Prostate gland (tissue), 2 donors: ENCODE measurements around the gene APOF. TPM values are rescaled to one million over a fixed set of nuclear protein-coding genes. Genes with fewer than 3 reads are reported as not detected.

Experiments used
- DNase-seq: peaks from one replicate; pipeline ENCODE4 v3.0.0-alpha.2; 2019; ENCODE audit warnings: low spot score
- H3K27ac ChIP-seq, 2 donors: fragments of 200-600 bp; sonication (generic); 2 replicates each; pipeline ENCODE4 v1.5.1; 2017 to 2019
- H3K27me3 ChIP-seq: fragments of 200-600 bp; sonication (generic); replicated peaks from 2 replicates; pipeline ENCODE4 v1.5.1; 2019; ENCODE audit not compliant: insufficient read depth
- H3K36me3 ChIP-seq, 2 donors: fragments of 200-600 bp; sonication (generic); 1 replicate in 1 of 2; 2 replicates in 1 of 2; pipeline versions ENCODE4 v1.5.1 to v1.8.1; 2017 to 2019
- H3K4me1 ChIP-seq: fragments of 200-600 bp; sonication (generic); replicated peaks from 2 replicates; pipeline ENCODE4 v1.5.1; 2019
- H3K4me3 ChIP-seq, 2 donors: fragments of 200-600 bp; sonication (generic); 2 replicates each; pipeline ENCODE4 v1.5.1; 2017 to 2019
- H3K9me3 ChIP-seq: fragments of 200-600 bp; sonication (generic); 2 replicates; pipeline ENCODE4 v1.5.1; 2017
- CTCF ChIP-seq, 4 experiments: fragments of 200-600 bp in 2 of 4; fragments of 450-650 bp in 2 of 4; sonication (generic) in 2 of 4; IDR thresholded peaks; 1 replicate in 3 of 4; 2 replicates in 1 of 4; pipeline ENCODE4 v1.5.1; 2016 to 2019; ENCODE audit warnings: antibody characterized with exemption in 4 of 4, mild to moderate bottlenecking in 2 of 4, moderate library complexity in 2 of 4
- POLR2A ChIP-seq: fragments of 450-650 bp; IDR thresholded peaks from one replicate; pipeline ENCODE4 v1.6.1; 2016; ENCODE audit warnings: antibody characterized with exemption, mild to moderate bottlenecking
- POLR2AphosphoS5 ChIP-seq: sonication (generic); formaldehyde crosslinking; IDR thresholded peaks from one replicate; pipeline ENCODE4 v1.6.1; 2017; ENCODE audit warnings: antibody characterized with exemption
- WGBS: methylation state at CpG from one replicate; pipeline ENCODE4 v1.1.5; 2018; 5-methylcytosine and 5-hydroxymethylcytosine counted together
- intact Hi-C: fragments of 100-400 bp; cut with DNase I; formaldehyde crosslinking; loops from one replicate; pipeline ENCODE4 v1.14.2; 2022
- total RNA-seq, 2 donors: library from RNA; depleted of rRNA; stranded (reverse); fragments of >200 nt; gene quantifications; one replicate each; pipeline ENCODE4 v1.1.0, GENCODE V29; 2016

APOF gene
- total RNA-seq, 2 donors from 2014 or later = 0.62 to 1.1 TPM

GRCh38 chr12:56375598-56376434 lies 13.2 kb upstream of the APOF start:
- WGBS = 80% methylated on average over 11 of the region's 11 CpGs
- H3K27me3 ChIP-seq = no peaks in the 10 kb centered on the region
- TF ChIP-seq POLR2A (no peak), CTCF (IDR thresholded peaks at IDR 0.05) (no peak)
- intact Hi-C loops = no loop called here
- no peak overlapping the region for H3K4me3 ChIP-seq
- no peak for DNase-seq
- no peak overlapping the region for H3K27ac ChIP-seq
- H3K9me3 ChIP-seq = no peaks in the 10 kb centered on the region
- H3K4me1 ChIP-seq = no peaks in the 10 kb centered on the region
- H3K36me3 ChIP-seq = no peaks in the 10 kb centered on the region

- intact Hi-C loops = no loop called here
Measured at GRCh38 chr12:56374726-56375597, 12.3 kb upstream of the APOF start.

GRCh38 chr12:56373515-56373914 lies 10.9 kb upstream of the APOF start:
- WGBS = 97% methylated on average over 1 of the region's 1 CpG
- H3K27ac ChIP-seq = no peak overlapping the region
- DNase-seq = no peak
- no peaks in the 10 kb centered on the region for H3K27me3 ChIP-seq
- TF ChIP-seq POLR2AphosphoS5 = no peak
- no peak for TF ChIP-seq POLR2A
- TF ChIP-seq CTCF (IDR thresholded peaks at IDR 0.05) = no peak
- H3K4me3 ChIP-seq = no peak overlapping the region
- no peaks in the 10 kb centered on the region for H3K4me1 ChIP-seq
- H3K36me3 ChIP-seq = no peaks in the 10 kb centered on the region
- intact Hi-C loops = no loop called here
- no peaks in the 10 kb centered on the region for H3K9me3 ChIP-seq

More at GRCh38 chr12:56374726-56375597, 12.3 kb upstream of the APOF start:
- no peak overlapping the region for H3K4me3 ChIP-seq
- no peak overlapping the region for H3K27ac ChIP-seq
- H3K36me3 ChIP-seq = no peaks in the 10 kb centered on the region
- H3K27me3 ChIP-seq = no peaks in the 10 kb centered on the region
- no peaks in the 10 kb centered on the region for H3K4me1 ChIP-seq
- no peak for DNase-seq
- TF ChIP-seq POLR2A (no peak), CTCF (IDR thresholded peaks at IDR 0.05) (no peak), POLR2AphosphoS5 (no peak)
- no peaks in the 10 kb centered on the region for H3K9me3 ChIP-seq
- 64% methylated on average over 7 of the region's 7 CpGs for WGBS

GRCh38 chr12:56366948-56367347 lies 4.3 kb upstream of the APOF start:
- intact Hi-C loops = no loop called here

More at GRCh38 chr12:56366948-56367347, 4.3 kb upstream of the APOF start:
- TF ChIP-seq POLR2A (no peak), CTCF (IDR thresholded peaks at IDR 0.05) (no peak), POLR2AphosphoS5 (no peak)
- H3K9me3 ChIP-seq = no peaks in the 10 kb centered on the region
- H3K4me3 ChIP-seq = no peak overlapping the region
- DNase-seq = no peak
- no peaks in the 10 kb centered on the region for H3K36me3 ChIP-seq
- no peaks in the 10 kb centered on the region for H3K27me3 ChIP-seq
- 80% methylated on average over 3 of the region's 3 CpGs for WGBS
- no peaks in the 10 kb centered on the region for H3K4me1 ChIP-seq
- no peak overlapping the region for H3K27ac ChIP-seq
